HAP-1 (cell line): ENCODE data around the gene SCARF1.

ENCODE experiments used
- DNase-seq, 2 experiments: peaks; one replicate each; pipeline ENCODE4 v3.0.0-alpha.2; 2016 to 2020; ENCODE audit warnings: low spot score in 2 of 2
- H3K27me3 ChIP-seq: fragments of 250-450 bp; sonication (Bioruptor Pico); 2 replicates; pipeline ENCODE4 v1.5.1; 2020; ENCODE audit warnings: low read depth, mild to moderate bottlenecking, moderate library complexity
- H3K36me3 ChIP-seq: fragments of 250-450 bp; sonication (Bioruptor Pico); replicated peaks from 2 replicates; pipeline ENCODE4 v1.5.1; 2020; ENCODE audit warnings: mild to moderate bottlenecking
- H3K4me1 ChIP-seq: fragments of 250-450 bp; sonication (Bioruptor Pico); 2 replicates; pipeline ENCODE4 v1.5.1; 2020; ENCODE audit warnings: mild to moderate bottlenecking
- H3K4me3 ChIP-seq: fragments of 250-450 bp; sonication (Bioruptor Pico); 2 replicates; pipeline ENCODE4 v1.5.1; 2020; ENCODE audit warnings: mild to moderate bottlenecking, moderate library complexity
- H3K9me3 ChIP-seq: fragments of 250-450 bp; sonication (Bioruptor Pico); 2 replicates; pipeline ENCODE4 v1.5.1; 2020; ENCODE audit warnings: mild to moderate bottlenecking, moderate library complexity
- in situ Hi-C: fragments of 300-500 bp; cut with MboI; formaldehyde crosslinking; loops from 3 replicates; pipeline ENCODE4 v1.14.3; 2020; ENCODE audit warnings: low sequenced_read_pairs, inconsistent platforms, mixed read lengths

The SCARF1 gene

DNA sequence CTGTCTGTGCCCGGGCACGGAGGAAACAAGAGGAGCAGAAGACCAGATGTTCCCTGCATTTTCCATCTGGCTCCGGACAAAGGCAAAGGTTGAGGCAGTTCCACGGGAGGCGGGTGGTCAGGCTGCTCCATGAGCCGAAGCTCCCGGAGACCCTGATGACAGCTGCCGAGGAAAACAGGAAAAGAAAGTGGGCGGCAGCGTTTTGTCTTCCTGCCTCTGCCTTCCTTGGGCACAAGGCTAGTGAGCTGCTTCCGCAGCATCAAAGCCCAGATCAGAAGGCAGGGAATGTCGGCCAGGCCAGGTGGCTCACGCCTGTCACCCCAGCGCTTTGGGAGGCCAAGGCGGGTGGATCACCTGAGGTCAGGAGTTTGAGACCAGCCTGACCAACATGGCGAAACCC is 33.1 kb downstream of the SCARF1 start:
- Histone ChIP-seq H3K4me1 (no peaks in the 10 kb centered on the region), H3K4me3 (no peak overlapping the region), H3K36me3 (peaks cover 37% of the 10 kb centered on the region), H3K27me3 (no peaks in the 10 kb centered on the region), H3K9me3 (no peaks in the 10 kb centered on the region)
- in situ Hi-C loops: no loop called here
- DNase-seq: no peak

DNA sequence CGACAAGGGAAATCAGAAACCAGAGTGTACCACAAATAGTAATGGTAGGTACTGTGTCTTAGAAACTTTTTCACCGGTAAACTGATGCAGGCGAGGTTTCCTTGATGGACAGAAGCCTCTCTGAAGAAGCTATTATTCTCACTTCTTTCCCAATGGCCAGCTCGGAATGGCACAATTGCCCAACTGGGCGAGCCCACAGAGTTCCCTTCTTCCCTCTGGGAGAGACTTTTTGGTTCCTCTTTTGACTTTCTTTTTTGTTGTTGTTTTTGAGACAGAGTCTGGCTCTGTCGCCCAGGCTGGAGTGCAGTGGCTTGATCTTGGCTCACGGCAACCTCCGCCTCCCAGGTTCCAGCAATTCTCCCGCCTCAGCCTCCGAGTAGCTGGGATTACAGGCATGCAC is 33.8 kb downstream of the SCARF1 start:
- Histone ChIP-seq H3K27me3 (no peaks in the 10 kb centered on the region), H3K4me1 (no peaks in the 10 kb centered on the region), H3K36me3 (peaks cover 37% of the 10 kb centered on the region), H3K4me3 (no peak overlapping the region), H3K9me3 (no peaks in the 10 kb centered on the region)
- in situ Hi-C loops: no loop called here
- no peak for DNase-seq

DNA sequence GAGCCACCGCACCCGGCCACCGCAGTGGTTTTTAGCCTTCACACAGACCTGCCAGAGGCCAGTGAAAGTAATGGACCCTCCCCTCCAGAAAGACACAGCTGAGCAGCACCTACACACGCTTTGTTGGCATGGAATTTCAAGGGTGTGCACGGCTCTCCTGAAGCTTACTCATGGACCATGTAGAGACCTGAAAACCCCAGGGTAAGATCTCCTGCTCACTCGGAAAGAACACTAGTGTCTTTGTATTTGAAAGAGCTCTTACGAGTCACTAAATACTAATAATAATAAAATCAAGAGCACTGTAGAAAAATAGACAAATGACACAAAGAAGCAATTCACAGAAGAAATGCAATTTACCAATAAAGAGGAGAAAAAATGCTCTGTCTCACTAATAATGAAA is 36.9 kb downstream of the SCARF1 start:
- DNase-seq: no peak
- Histone ChIP-seq H3K4me3 (no peak overlapping the region), H3K27me3 (no peaks in the 10 kb centered on the region), H3K36me3 (peaks cover 24% of the 10 kb centered on the region), H3K9me3 (no peaks in the 10 kb centered on the region), H3K4me1 (no peaks in the 10 kb centered on the region)
- in situ Hi-C loops: no loop called here

DNA sequence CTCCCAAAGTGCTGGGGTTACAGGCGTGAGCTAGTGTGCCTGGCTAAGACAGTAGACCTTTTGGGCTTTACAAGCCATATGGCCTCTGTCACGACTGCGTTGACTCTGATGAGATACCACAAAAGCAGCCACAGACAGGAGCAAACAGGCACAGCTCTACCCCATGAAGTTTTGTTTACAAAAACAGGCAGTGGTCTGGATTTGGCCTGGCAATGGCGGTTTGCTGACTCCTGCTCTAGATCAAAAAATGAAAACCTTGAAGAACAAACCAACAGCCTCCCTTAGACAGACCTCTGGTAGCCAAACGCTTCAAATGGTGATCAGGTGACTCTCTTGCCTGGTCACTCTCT is 37.6 kb downstream of the SCARF1 start:
- in situ Hi-C loops: no loop called here
- no peak for DNase-seq
- Histone ChIP-seq H3K36me3 (peaks cover 17% of the 10 kb centered on the region), H3K4me3 (no peak overlapping the region), H3K9me3 (no peaks in the 10 kb centered on the region), H3K4me1 (no peaks in the 10 kb centered on the region), H3K27me3 (no peaks in the 10 kb centered on the region)

DNA sequence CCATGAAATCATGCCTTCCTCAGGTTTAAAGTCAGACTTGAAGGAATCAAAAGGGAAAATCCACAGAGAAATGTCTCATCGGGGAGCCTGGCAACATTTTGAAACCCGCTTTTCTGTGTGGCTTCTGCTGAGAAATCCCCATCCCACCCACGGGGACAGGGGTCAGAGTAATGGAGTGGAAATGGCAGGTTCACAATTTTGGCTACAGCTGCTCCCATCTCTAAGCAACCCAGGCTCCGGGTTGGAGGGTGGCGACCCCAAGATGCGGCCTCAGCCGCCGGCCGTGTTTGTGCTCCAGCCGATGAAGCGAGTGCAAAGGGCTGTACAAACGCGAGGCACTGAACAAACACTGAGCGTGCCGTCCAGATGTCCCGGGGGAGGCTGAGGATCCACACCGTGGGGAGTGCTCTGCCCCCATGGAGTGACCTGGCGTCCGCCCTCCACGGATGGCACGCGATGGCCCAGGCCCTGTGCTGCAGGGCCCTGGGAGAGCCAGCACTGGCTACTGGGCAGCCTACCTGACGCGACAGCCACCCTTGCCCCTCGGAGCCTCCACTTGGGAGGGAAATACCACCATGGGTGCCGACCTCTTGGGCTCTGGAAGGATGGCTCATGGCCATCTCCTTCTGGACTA is 39.1 kb downstream of the SCARF1 start:
- no peak for DNase-seq
- Histone ChIP-seq H3K36me3 (peaks cover 6% of the 10 kb centered on the region), H3K27me3 (no peaks in the 10 kb centered on the region), H3K4me3 (no peak overlapping the region), H3K9me3 (peaks cover 3% of the 10 kb centered on the region; the same call in 1 of the 2 replicates), H3K4me1 (no peaks in the 10 kb centered on the region)
- in situ Hi-C loops: no loop called here

DNA sequence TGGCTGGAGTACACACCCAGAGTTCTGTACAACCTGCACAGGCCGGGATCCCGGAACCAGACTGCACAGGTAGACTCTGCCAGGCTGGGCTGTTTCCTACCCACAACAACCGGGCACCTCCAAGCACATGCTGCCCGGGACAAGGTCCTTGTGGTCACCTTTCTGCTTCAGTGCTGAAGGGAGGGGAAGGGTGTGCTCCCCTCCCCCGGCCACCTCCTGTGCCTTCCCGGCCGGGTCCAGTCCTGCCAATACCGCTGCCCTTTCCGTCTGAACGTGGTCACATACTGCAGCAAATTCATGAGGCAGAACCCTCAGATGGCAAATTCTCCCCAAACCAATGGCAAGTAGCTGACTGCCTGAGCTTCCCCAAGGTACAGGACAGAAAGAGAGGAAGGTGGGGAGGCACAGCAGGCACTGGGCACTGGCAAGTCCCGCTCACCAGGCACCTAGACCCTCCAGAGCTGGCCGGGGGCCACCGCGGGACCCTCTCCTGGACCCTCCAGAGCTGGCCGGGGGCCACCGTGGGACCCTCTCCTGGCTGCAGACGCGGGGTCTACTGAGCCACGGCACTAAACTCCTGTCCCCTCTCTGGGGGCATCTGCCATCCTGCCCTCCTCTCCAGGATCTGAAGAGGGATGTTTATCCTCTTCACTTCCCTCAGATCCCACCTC is 39.7 kb downstream of the SCARF1 start:
- Histone ChIP-seq H3K36me3 (peaks cover 6% of the 10 kb centered on the region), H3K27me3 (no peaks in the 10 kb centered on the region), H3K4me1 (no peaks in the 10 kb centered on the region), H3K4me3 (no peak overlapping the region), H3K9me3 (peaks cover 3% of the 10 kb centered on the region; the same call in 1 of the 2 replicates)
- in situ Hi-C loops: no loop called here
- no peak for DNase-seq

DNA sequence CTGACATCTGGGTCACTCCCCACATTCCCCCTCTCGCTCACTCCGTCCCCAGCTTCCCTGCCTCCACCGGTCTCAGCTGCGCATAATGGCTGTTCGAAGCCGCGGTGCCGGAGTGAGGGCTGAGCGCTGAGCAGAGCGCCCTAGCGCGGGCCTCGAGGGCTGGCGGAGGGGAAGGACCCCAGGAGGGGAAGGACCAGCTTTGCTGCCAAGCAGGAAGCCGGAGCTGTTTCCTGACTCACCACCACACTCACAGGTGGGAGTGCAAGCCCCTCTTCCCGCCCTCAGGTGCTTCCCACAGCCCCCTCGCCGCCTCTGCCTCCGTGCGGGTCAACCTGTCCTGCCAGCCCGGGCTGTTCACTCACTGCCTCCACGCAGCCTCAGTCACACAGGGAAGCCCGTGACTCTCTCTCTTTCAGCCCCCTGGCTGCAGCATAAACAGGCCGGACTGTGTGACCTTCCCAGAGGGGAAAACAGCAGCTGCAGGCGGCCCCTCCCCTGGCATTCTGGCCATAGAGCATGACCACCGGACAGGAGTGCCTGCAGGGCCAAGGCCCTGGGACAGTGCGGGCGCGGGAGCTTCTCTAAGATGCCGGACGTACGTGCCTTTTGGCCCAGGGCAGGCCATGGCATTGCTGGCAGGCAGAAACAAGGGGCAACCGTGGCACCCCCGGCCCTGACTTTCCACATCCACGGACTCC is 40.6 kb downstream of the SCARF1 start:
- no peak for DNase-seq
- Histone ChIP-seq H3K4me3 (no peak overlapping the region), H3K4me1 (no peaks in the 10 kb centered on the region), H3K27me3 (no peaks in the 10 kb centered on the region), H3K9me3 (peaks cover 3% of the 10 kb centered on the region; the same call in 1 of the 2 replicates), H3K36me3 (peaks cover 4% of the 10 kb centered on the region)
- in situ Hi-C loops: no loop called here

DNA sequence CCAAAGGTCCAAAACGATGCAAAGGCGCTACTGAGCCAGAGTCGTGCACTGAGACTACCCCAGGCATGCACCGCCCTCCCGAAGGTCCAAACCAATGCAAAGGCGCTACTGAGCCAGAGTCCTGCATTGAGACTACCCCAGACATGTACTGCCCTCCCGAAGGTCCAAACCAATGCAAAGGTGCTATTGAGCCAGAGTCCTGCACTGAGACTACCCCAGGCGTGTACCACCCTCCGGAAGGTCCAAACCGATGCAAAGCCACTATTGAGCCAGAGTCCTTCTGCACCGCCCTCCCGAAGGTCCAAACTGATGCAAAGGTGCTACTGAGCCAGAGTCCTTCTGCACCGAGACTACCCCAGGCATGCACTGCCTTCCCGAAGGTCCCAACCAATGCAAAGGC is 44.0 kb downstream of the SCARF1 start:
- DNase-seq: no peak
- in situ Hi-C loops: no loop called here
- no peaks in the 10 kb centered on the region for H3K4me1 ChIP-seq

DNA sequence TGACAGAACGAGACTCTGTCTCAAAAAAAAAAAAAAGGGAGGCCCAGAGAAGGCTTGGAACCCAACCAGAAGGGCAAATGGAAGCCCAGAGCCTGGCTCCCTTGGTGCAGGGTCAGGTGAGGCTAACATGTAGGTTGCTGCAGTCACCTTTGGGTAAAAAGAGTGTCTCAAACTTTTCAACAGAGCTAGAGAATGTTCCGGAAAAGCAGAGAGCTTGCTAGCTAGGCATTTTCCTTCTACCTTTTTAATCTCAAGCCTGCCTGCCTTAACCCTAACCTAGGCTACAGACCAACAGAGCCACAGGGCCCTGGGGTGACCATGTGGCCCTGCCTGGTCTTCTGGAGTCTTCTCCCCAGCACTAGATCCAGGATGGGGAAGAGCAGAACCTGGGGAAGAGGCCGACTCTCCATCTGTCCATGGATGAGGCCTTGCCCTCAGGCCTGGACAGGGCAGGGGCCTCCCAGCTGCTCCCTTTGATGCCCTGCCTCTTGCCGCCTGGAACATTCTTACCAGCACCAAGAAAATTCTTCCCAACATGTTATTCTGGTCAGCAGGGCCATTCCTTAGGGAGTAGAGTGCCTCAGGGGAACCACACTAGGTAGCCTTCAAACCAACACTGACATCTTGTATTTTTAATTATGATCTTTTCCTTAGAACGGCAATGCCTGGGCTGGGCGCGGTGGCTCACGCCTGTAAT is 47.0 kb downstream of the SCARF1 start:
- in situ Hi-C loops: no loop called here

More for the DNA sequence above, 44.0 kb downstream of the SCARF1 start:
- Histone ChIP-seq H3K36me3 (no peaks in the 10 kb centered on the region; the same call in 1 of the 2 replicates), H3K27me3 (no peaks in the 10 kb centered on the region), H3K4me3 (no peak overlapping the region), H3K9me3 (peaks cover 3% of the 10 kb centered on the region; the same call in 1 of the 2 replicates)

DNA sequence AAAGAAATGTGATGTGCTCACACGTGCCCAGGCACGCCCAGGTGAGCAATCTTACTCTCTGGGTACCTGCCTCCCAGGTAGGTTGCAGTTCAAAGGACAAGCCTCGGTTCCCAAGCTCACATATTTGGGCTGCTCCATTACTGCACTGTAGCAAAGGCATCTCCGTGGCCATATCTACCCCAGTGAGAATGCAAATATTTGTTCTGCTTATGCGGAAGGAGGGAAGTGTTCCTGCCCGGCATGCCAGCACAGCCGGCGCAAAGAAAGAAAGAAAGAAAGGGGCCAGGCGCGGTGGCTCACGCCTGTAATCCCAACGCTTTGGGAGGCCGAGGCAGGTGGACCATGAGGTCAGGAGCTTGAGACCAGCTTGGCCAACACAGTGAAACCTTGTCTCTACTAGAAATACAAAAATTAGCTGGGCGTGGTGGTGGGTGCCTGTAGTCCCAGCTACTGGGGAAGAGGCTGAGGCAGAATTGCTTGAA is 47.6 kb downstream of the SCARF1 start:
- Histone ChIP-seq H3K9me3 (peaks cover 3% of the 10 kb centered on the region; the same call in 1 of the 2 replicates), H3K4me1 (no peaks in the 10 kb centered on the region), H3K4me3 (no peak overlapping the region), H3K36me3 (peaks cover 2% of the 10 kb centered on the region), H3K27me3 (no peaks in the 10 kb centered on the region)
- DNase-seq: no peak
- in situ Hi-C loops: no loop called here

More for the DNA sequence above, 47.0 kb downstream of the SCARF1 start:
- Histone ChIP-seq H3K4me3 (no peak overlapping the region), H3K36me3 (no peaks in the 10 kb centered on the region; the same call in 1 of the 2 replicates), H3K27me3 (no peaks in the 10 kb centered on the region), H3K4me1 (no peaks in the 10 kb centered on the region), H3K9me3 (peaks cover 3% of the 10 kb centered on the region; the same call in 1 of the 2 replicates)
- no peak for DNase-seq

DNA sequence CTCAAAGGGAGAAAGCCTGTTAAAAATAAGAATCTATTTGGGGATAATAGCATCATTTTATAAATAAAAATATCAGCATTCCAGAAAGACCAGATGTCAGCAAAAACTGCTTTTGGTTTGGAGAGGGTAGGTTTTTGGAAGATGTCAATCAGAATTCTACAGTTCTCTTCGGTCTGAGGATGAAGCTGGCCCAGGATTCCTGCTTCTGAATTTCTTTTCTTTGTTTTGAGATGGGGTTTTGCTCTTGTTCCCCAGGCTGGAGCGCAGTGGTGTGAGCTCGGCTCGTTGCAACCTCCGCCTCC is 52.0 kb downstream of the SCARF1 start:
- no peak for DNase-seq
- Histone ChIP-seq H3K4me3 (no peak overlapping the region), H3K27me3 (no peaks in the 10 kb centered on the region), H3K36me3 (peaks cover 20% of the 10 kb centered on the region), H3K4me1 (no peaks in the 10 kb centered on the region), H3K9me3 (no peaks in the 10 kb centered on the region)
- in situ Hi-C loops: no loop called here

DNA sequence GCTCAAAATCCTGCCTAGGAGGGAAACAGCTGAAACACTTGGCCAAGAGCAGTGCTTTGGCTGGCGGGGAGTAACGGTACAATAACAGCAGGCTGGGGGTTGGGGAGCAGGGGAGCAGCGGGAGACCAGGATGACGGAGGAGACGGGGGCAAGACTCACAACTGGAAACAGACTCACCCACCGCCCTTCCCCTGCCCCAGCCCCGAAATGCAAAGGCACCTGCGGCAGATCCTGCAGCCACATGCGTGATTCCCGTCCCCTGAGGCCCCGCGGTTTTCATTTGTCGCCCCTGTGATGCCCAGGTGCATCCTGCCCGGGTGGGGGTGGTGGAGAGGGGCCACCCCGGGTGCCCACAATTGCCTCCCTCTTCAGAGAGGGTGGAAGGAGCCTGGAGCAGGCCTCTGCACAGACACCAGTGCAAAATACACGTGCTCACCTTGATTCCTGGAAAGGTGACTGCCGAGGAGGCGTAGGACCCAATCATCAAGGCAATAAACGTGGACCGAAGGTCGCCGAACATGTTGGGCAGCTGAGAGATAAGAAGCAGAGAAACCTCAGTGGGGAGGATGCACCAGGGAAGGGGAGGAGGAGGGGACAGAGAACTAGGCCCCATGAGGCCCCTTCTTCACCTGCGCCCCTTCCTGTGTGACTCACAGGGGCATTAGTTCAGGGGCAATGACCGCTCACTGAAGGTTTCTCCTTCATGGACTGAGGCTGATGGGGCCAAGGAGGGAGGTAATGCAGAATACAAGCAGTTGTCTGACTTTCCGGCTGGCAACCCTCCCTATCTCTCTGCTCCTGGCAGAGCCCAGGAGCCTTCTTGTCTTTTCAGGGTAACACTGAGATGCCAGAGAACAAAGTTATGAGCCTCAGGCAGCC is 52.5 kb downstream of the SCARF1 start:
- Histone ChIP-seq H3K4me3 (no peak overlapping the region), H3K36me3 (peaks cover 20% of the 10 kb centered on the region), H3K27me3 (no peaks in the 10 kb centered on the region), H3K4me1 (no peaks in the 10 kb centered on the region), H3K9me3 (no peaks in the 10 kb centered on the region)
- in situ Hi-C loops: no loop called here
- no peak for DNase-seq

DNA sequence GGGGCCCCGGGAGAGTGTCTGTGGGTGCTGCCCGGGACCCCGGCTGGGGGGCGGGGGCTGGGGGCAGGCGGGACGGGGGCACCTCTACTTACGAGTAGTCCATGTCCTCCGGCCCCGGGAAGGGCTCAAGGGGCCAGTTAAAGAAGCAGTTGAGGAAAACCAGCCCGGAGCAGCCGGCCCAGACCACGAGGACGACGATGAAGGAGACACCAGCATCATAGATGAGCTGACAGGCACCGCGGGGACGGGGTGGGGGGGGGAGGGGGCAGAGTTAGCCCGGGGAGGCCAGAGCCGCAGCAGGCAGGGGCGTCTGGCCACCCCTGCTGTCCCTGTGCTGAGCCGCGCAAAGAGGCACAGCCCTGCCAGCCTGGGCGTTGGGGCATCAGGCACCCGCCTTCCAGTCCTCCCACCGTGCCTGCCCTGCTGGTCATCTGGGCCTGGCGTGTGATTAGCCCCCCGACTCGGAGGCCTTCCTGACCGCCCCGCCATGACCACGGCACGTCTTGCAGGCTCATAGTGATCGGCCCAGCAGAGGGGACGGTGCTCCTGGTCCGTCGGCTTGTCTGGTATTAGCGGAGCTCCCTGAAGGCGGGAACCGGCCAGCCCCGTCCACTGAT is 54.0 kb downstream of the SCARF1 start:
- no peak for DNase-seq
- H3K4me1 ChIP-seq: no peaks in the 10 kb centered on the region
- H3K27me3 ChIP-seq: no peaks in the 10 kb centered on the region
- H3K4me3 ChIP-seq: no peak overlapping the region
- in situ Hi-C loops: no loop called here
- no peaks in the 10 kb centered on the region for H3K9me3 ChIP-seq
- peaks cover 24% of the 10 kb centered on the region for H3K36me3 ChIP-seq
